ENCODE data around the gene MAST4.

GRCh38 chr5:66653325-66653724 is 57.1 kb downstream of the MAST4 start:
- TF ChIP-seq EZH2 (IDR thresholded peaks at IDR 0.05; ENCODE audit: insufficient read depth, low read length), result no peak
- no peak for TF ChIP-seq CTCF (IDR thresholded peaks at IDR 0.05; ENCODE audit: insufficient read depth, low read depth, low read length)
